WTC11 (cell line): Measurements from ENCODE around the gene MYMX. TPM values are rescaled to one million over a fixed set of nuclear protein-coding genes. Genes with fewer than 3 reads are reported as not detected.

Experiments used
- ATAC-seq: fragments of 200-7000 bp; cut with Tn5 transposase; 2 replicates; pipeline ENCODE4 v1.10.0; 2021; ENCODE audit warnings: mild to moderate bottlenecking, moderate library complexity
- CTCF ChIA-PET: fragments of 300-600 bp; sonication (Branson Sonifier 250); formaldehyde crosslinking; loops from one replicate; lab custom pipeline; 2021; ENCODE audit warnings: antibody characterized with exemption; lab: Charles Lee
- POLR2A ChIA-PET: fragments of 350-600 bp; sonication (Branson Sonifier 250); formaldehyde crosslinking; loops from one replicate; lab custom pipeline; 2021; ENCODE audit warnings: antibody characterized with exemption; lab: Charles Lee
- DNase-seq: peaks from one replicate; pipeline ENCODE4 v3.0.0; 2021; ENCODE audit warnings: low spot score
- H3K27ac Mint-ChIP-seq: 2 replicates; pipeline ENCODE4 v1.8.0; 2021; ENCODE audit warnings: mixed read lengths
- H3K27me3 Mint-ChIP-seq: 2 replicates; pipeline ENCODE4 v1.8.0; 2021; ENCODE audit warnings: low read depth, mild to moderate bottlenecking, moderate library complexity, mixed read lengths
- H3K36me3 Mint-ChIP-seq: 2 replicates; pipeline ENCODE4 v1.8.0; 2021; ENCODE audit warnings: mixed read lengths
- H3K4me1 Mint-ChIP-seq: 2 replicates; pipeline ENCODE4 v1.8.0; 2022; ENCODE audit warnings: mixed read lengths
- H3K4me3 Mint-ChIP-seq: 2 replicates; pipeline ENCODE4 v1.8.0; 2021; ENCODE audit warnings: mild to moderate bottlenecking, moderate library complexity, mixed read lengths
- H3K9me3 Mint-ChIP-seq: 2 replicates; pipeline ENCODE4 v1.8.0; 2021; ENCODE audit warnings: mixed read lengths
- ATF1 ChIP-seq: sonication (generic); formaldehyde crosslinking; IDR thresholded peaks from 2 replicates; pipeline ENCODE4 v1.8.1; 2023; ENCODE audit warnings: mild to moderate bottlenecking, moderate library complexity, missing genetic modification reagents
- EMX1 ChIP-seq: fragments of 250-450 bp; sonication (Bioruptor Pico); IDR thresholded peaks from 2 replicates; pipeline ENCODE4 v1.8.0; 2021; ENCODE audit warnings: mild to moderate bottlenecking
- ESRRA ChIP-seq: sonication (generic); formaldehyde crosslinking; IDR thresholded peaks from 2 replicates; pipeline ENCODE4 v1.8.1; 2022; ENCODE audit warnings: mild to moderate bottlenecking, missing genetic modification reagents, borderline replicate concordance
- ETV6 ChIP-seq: sonication (generic); formaldehyde crosslinking; IDR thresholded peaks from 2 replicates; pipeline ENCODE4 v1.8.1; 2022; ENCODE audit warnings: mild to moderate bottlenecking, missing genetic modification reagents
- FOXP1 ChIP-seq: sonication (generic); formaldehyde crosslinking; IDR thresholded peaks from 2 replicates; pipeline ENCODE4 v1.8.0; 2022; ENCODE audit warnings: missing genetic modification reagents, mild to moderate bottlenecking, moderate library complexity, borderline replicate concordance
- IRF2 ChIP-seq: sonication (generic); formaldehyde crosslinking; IDR thresholded peaks from 2 replicates; pipeline ENCODE4 v1.8.0; 2022; ENCODE audit warnings: low read depth, missing genetic modification reagents, borderline replicate concordance
- NFATC4 ChIP-seq: fragments of 250-450 bp; sonication (Bioruptor Pico); IDR thresholded peaks from 2 replicates; pipeline ENCODE4 v1.9.0; 2021; ENCODE audit warnings: mild to moderate bottlenecking
- NFE2L1 ChIP-seq: sonication (generic); formaldehyde crosslinking; IDR thresholded peaks from 2 replicates; pipeline ENCODE4 v1.8.1; 2023; ENCODE audit warnings: missing genetic modification reagents
- NR2C2 ChIP-seq: sonication (generic); formaldehyde crosslinking; IDR thresholded peaks from 2 replicates; pipeline ENCODE4 v1.8.0; 2022; ENCODE audit warnings: mild to moderate bottlenecking, missing genetic modification reagents
- PRRX2 ChIP-seq: fragments of 250-450 bp; sonication (Bioruptor Pico); IDR thresholded peaks from 2 replicates; pipeline ENCODE4 v1.8.0; 2021; ENCODE audit warnings: mild to moderate bottlenecking
- RORB ChIP-seq: fragments of 250-450 bp; sonication (Bioruptor Pico); IDR thresholded peaks from 2 replicates; pipeline ENCODE4 v1.9.0; 2021; ENCODE audit warnings: mild to moderate bottlenecking
- SMAD4 ChIP-seq: sonication (generic); formaldehyde crosslinking; IDR thresholded peaks from 2 replicates; pipeline ENCODE4 v1.8.0; 2022; ENCODE audit warnings: mild to moderate bottlenecking, missing genetic modification reagents
- SOX15 ChIP-seq: fragments of 250-450 bp; sonication (Bioruptor Pico); IDR thresholded peaks from 2 replicates; pipeline ENCODE4 v1.9.0; 2021; ENCODE audit warnings: mild to moderate bottlenecking
- SP1 ChIP-seq: sonication (generic); formaldehyde crosslinking; conservative IDR thresholded peaks from 2 replicates; pipeline ENCODE4 v1.8.1; 2022; ENCODE audit warnings: missing genetic modification reagents
- TCF7 ChIP-seq: sonication (generic); formaldehyde crosslinking; IDR thresholded peaks from 2 replicates; pipeline ENCODE4 v1.8.0; 2022; ENCODE audit warnings: mild to moderate bottlenecking, low read depth, missing genetic modification reagents, moderate library complexity
- TEAD1 ChIP-seq: sonication (generic); formaldehyde crosslinking; IDR thresholded peaks from 2 replicates; pipeline ENCODE4 v1.8.0; 2022; ENCODE audit warnings: mild to moderate bottlenecking, missing genetic modification reagents
- ZNF317 ChIP-seq: sonication (generic); formaldehyde crosslinking; IDR thresholded peaks from 2 replicates; pipeline ENCODE4 v1.8.1; 2023; ENCODE audit warnings: low read depth, mild to moderate bottlenecking, moderate library complexity, missing genetic modification reagents, borderline replicate concordance
- ZNF416 ChIP-seq: fragments of 250-450 bp; sonication (Bioruptor Pico); IDR thresholded peaks from 2 replicates; pipeline ENCODE4 v1.9.0; 2021; ENCODE audit warnings: mild to moderate bottlenecking, inconsistent platforms
- total RNA-seq: library from RNA; stranded (reverse); gene quantifications from 3 replicates; pipeline ENCODE4 v1.2.3, GENCODE V29; 2021
- TF ChIP-seq, protein P1 (sequence below): fragments of 250-450 bp; sonication (Bioruptor Pico); IDR thresholded peaks from 2 replicates; pipeline ENCODE4 v1.9.0; 2021; ENCODE audit warnings: mild to moderate bottlenecking
- TF ChIP-seq, protein P2 (sequence below): sonication (generic); formaldehyde crosslinking; IDR thresholded peaks from 2 replicates; pipeline ENCODE4 v1.8.1; 2022; ENCODE audit warnings: missing genetic modification reagents, borderline replicate concordance
- TF ChIP-seq, protein P3 (sequence below): sonication (generic); formaldehyde crosslinking; IDR thresholded peaks from 2 replicates; pipeline ENCODE4 v1.8.0; 2023; ENCODE audit warnings: missing genetic modification reagents
- TF ChIP-seq, protein P4 (sequence below): sonication (generic); formaldehyde crosslinking; IDR thresholded peaks from 2 replicates; pipeline ENCODE4 v1.8.0; 2022; ENCODE audit warnings: missing genetic modification reagents
- TF ChIP-seq, protein P5 (sequence below): fragments of 250-450 bp; sonication (Bioruptor Pico); IDR thresholded peaks from 2 replicates; pipeline ENCODE4 v2.1.2; 2022; ENCODE audit warnings: mild to moderate bottlenecking, moderate library complexity

MYMX gene
- total RNA-seq, 1 experiment from 2014 or later: 3.9 TPM

DNA sequence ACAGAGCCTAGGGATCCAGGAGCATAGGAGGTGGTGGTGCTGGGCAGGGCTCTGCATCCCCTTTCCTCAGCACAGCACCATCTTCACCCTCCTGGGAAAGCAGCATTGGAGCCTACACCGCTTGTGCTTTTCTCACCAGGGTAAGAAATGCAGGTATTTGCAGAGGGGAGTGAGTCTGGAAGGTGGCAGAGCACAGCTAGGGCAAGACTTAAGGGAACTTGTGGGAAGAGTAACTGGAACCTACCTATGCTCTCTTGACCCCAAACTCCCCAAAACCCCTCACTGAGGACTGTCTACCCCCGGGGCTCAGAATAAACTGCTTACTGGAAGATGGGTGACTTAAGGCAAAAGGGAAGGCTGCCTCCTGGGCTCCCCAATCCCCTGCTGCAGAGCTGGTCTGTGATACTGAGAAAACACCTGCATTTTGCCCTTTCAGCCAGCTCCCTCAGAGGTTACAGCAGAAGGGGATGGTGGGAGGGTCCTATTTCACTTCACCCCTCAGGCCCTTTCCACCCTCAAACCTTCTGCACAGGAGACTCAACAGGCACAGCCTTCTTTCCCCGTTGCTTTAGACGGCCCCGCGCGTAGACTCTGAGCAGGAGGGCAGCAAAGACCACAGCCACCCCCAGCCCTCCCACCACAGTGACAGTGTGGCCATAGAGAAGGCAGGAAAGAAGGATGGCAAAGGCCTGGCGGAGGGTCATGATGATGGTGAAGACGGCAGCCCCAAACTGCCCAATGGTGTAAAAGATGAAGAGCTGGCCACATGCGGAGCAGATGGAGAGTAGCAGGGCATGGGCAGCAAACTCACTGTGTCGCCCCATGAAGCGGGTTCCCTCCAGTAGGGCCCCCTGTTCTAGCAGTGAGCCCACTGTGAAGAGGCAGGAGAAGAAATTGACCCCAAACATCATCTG is 37.7 kb downstream of the MYMX start (continued):
- TF ChIP-seq, protein P1, sequence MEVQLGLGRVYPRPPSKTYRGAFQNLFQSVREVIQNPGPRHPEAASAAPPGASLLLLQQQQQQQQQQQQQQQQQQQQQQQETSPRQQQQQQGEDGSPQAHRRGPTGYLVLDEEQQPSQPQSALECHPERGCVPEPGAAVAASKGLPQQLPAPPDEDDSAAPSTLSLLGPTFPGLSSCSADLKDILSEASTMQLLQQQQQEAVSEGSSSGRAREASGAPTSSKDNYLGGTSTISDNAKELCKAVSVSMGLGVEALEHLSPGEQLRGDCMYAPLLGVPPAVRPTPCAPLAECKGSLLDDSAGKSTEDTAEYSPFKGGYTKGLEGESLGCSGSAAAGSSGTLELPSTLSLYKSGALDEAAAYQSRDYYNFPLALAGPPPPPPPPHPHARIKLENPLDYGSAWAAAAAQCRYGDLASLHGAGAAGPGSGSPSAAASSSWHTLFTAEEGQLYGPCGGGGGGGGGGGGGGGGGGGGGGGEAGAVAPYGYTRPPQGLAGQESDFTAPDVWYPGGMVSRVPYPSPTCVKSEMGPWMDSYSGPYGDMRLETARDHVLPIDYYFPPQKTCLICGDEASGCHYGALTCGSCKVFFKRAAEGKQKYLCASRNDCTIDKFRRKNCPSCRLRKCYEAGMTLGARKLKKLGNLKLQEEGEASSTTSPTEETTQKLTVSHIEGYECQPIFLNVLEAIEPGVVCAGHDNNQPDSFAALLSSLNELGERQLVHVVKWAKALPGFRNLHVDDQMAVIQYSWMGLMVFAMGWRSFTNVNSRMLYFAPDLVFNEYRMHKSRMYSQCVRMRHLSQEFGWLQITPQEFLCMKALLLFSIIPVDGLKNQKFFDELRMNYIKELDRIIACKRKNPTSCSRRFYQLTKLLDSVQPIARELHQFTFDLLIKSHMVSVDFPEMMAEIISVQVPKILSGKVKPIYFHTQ: peak; percentile 76; the same call in 1 of the 2 replicates
- TF ChIP-seq ZNF416 (CRISPR knock-in tag): peak; percentile 81
- TF ChIP-seq NFATC4 (CRISPR knock-in tag): peak; percentile 73
- TF ChIP-seq FOXP1: 0 out of 2 replicates have a peak, but pooled peaks have one; percentile 21
- TF ChIP-seq PRRX2 (CRISPR knock-in tag): peak; percentile 90
- TF ChIP-seq SP1 (CRISPR knock-in tag): 0 out of 2 replicates have a peak, but pooled peaks have one; percentile 17
- TF ChIP-seq ATF1 (CRISPR knock-in tag): peak; percentile 64; the same call in 1 of the 2 replicates
- TF ChIP-seq NFE2L1 (CRISPR knock-in tag): peak; percentile 9; the same call in 1 of the 2 replicates
- no peak; the same call in 1 of the 2 replicates for TF ChIP-seq TEAD1 (CRISPR knock-in tag)
- TF ChIP-seq, protein P2, sequence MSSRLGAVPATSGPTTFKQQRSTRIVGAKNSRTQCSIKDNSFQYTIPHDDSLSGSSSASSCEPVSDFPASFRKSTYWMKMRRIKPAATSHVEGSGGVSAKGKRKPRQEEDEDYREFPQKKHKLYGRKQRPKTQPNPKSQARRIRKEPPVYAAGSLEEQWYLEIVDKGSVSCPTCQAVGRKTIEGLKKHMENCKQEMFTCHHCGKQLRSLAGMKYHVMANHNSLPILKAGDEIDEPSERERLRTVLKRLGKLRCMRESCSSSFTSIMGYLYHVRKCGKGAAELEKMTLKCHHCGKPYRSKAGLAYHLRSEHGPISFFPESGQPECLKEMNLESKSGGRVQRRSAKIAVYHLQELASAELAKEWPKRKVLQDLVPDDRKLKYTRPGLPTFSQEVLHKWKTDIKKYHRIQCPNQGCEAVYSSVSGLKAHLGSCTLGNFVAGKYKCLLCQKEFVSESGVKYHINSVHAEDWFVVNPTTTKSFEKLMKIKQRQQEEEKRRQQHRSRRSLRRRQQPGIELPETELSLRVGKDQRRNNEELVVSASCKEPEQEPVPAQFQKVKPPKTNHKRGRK: 0 out of 2 replicates have a peak, but pooled peaks have one; percentile 22
- TF ChIP-seq ETV6 (CRISPR knock-in tag): peak; percentile 71; the same call in 1 of the 2 replicates

DNA sequence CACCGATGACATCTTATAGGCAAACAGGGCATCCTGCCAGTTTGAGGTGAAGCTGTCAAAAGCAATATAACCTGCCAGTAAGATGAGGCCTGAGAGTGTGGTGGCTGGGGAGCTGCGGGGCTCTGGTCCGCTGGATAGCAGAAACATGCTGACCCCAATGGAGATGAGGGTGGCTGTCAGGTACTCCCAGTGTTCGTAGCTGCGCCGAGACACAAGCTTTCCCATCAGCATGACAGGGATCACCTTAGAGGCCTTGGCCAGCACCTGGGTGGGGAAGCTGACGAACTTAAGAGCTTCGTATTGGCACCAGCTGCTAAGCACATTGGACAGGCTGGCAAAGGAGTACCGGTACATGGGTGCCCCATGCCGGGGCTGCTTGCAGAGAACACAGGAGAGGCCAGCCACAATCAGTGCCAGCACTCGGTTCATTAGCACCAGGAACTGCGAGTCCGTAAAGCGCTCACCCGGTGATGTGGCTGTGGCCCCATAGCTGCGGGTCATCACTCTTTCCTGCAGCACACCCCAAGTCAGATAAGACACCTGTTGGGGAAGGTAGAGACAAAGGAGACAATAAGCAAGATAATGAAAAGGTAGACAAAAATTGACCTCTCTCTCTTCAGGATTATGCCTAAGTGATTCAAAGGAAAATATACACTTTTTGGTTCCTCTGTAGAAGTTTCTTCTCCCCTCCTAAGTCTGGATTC is 38.5 kb downstream of the MYMX start:
- Mint-ChIP-seq H3K9me3 (no peaks in the 10 kb centered on the region), H3K27ac (peak overlapping the region; percentile 61), H3K4me3 (peak overlapping the region; percentile 83), H3K4me1 (peaks cover 34% of the 10 kb centered on the region), H3K27me3 (no peaks in the 10 kb centered on the region), H3K36me3 (peaks cover 56% of the 10 kb centered on the region)
- POLR2A ChIA-PET: interaction anchor here (1.0 to 3.7 kb wide), 6 partner anchors 8 to 36 kb away, joined by 3 to 83 read pairs (median 4); partner anchors contain the start of genes HSP90AB1, SLC29A1 and TMEM151B
- ATAC-seq: peak; percentile 3
- CTCF ChIA-PET: interaction anchor here (1.0 to 4.4 kb wide), 8 partner anchors 11 to 176 kb away, joined by 3 to 76 read pairs (median 6); partner anchors contain the start of gene HSP90AB1
- no peak for DNase-seq
- no peak for TF ChIP-seq SP1 (CRISPR knock-in tag)
- no peak for TF ChIP-seq RORB (CRISPR knock-in tag)
- TF ChIP-seq, protein P3, sequence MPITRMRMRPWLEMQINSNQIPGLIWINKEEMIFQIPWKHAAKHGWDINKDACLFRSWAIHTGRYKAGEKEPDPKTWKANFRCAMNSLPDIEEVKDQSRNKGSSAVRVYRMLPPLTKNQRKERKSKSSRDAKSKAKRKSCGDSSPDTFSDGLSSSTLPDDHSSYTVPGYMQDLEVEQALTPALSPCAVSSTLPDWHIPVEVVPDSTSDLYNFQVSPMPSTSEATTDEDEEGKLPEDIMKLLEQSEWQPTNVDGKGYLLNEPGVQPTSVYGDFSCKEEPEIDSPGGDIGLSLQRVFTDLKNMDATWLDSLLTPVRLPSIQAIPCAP (CRISPR knock-in tag): no peak
- TF ChIP-seq ESRRA (CRISPR knock-in tag): no peak
- 0 out of 2 replicates have a peak, but pooled peaks have one; percentile 36 for TF ChIP-seq EMX1 (CRISPR knock-in tag)
- TF ChIP-seq, protein P4, sequence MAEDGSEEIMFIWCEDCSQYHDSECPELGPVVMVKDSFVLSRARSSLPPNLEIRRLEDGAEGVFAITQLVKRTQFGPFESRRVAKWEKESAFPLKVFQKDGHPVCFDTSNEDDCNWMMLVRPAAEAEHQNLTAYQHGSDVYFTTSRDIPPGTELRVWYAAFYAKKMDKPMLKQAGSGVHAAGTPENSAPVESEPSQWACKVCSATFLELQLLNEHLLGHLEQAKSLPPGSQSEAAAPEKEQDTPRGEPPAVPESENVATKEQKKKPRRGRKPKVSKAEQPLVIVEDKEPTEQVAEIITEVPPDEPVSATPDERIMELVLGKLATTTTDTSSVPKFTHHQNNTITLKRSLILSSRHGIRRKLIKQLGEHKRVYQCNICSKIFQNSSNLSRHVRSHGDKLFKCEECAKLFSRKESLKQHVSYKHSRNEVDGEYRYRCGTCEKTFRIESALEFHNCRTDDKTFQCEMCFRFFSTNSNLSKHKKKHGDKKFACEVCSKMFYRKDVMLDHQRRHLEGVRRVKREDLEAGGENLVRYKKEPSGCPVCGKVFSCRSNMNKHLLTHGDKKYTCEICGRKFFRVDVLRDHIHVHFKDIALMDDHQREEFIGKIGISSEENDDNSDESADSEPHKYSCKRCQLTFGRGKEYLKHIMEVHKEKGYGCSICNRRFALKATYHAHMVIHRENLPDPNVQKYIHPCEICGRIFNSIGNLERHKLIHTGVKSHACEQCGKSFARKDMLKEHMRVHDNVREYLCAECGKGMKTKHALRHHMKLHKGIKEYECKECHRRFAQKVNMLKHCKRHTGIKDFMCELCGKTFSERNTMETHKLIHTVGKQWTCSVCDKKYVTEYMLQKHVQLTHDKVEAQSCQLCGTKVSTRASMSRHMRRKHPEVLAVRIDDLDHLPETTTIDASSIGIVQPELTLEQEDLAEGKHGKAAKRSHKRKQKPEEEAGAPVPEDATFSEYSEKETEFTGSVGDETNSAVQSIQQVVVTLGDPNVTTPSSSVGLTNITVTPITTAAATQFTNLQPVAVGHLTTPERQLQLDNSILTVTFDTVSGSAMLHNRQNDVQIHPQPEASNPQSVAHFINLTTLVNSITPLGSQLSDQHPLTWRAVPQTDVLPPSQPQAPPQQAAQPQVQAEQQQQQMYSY (CRISPR knock-in tag): no peak
- TF ChIP-seq IRF2 (CRISPR knock-in tag): no peak
- 0 out of 2 replicates have a peak, but pooled peaks have one; percentile 37 for TF ChIP-seq NR2C2 (CRISPR knock-in tag)
- peak; percentile 82; the same call in 1 of the 2 replicates for TF ChIP-seq PRRX2 (CRISPR knock-in tag)
- TF ChIP-seq, protein P5, sequence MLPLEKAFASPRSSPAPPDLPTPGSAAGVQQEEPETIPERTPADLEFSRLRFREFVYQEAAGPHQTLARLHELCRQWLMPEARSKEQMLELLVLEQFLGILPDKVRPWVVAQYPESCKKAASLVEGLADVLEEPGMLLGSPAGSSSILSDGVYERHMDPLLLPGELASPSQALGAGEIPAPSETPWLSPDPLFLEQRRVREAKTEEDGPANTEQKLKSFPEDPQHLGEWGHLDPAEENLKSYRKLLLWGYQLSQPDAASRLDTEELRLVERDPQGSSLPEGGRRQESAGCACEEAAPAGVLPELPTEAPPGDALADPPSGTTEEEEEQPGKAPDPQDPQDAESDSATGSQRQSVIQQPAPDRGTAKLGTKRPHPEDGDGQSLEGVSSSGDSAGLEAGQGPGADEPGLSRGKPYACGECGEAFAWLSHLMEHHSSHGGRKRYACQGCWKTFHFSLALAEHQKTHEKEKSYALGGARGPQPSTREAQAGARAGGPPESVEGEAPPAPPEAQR (CRISPR knock-in tag): no peak
- TF ChIP-seq ETV6 (CRISPR knock-in tag): no peak
- TF ChIP-seq SOX15 (CRISPR knock-in tag): no peak
- no peak for TF ChIP-seq SMAD4 (CRISPR knock-in tag)
- no peak for TF ChIP-seq TCF7 (CRISPR knock-in tag)
- TF ChIP-seq ZNF317: no peak
- TF ChIP-seq ZNF416 (CRISPR knock-in tag): peak; percentile 85
